Mesenchymal stem cell (in vitro differentiated cells and primary cell): ENCODE results near the gene TNFRSF12A.

Experiments
- DNase-seq: peaks from one replicate; pipeline ENCODE4 v3.0.0-alpha.2; 2013
- H2AFZ ChIP-seq: one replicate; pipeline ENCODE4 v1.6.1; 2013; ENCODE audit warnings: low read depth, mild to moderate bottlenecking, control low read depth, inconsistent platforms, low read length, moderate library complexity
- H2AK5ac ChIP-seq: 2 replicates; pipeline ENCODE4 v1.6.1; 2013; ENCODE audit warnings: low read length, moderate library complexity, mild to moderate bottlenecking, inconsistent platforms; ENCODE audit not compliant: severe bottlenecking
- H2BK120ac ChIP-seq: one replicate; pipeline ENCODE4 v1.6.1; 2013; ENCODE audit warnings: low read depth, mild to moderate bottlenecking, inconsistent platforms, low read length, moderate library complexity
- H2BK12ac ChIP-seq, 2 experiments: one replicate each; pipeline ENCODE4 v1.6.1; 2013; ENCODE audit warnings: inconsistent platforms in 2 of 2, low read length in 2 of 2, mild to moderate bottlenecking in 2 of 2, moderate library complexity in 2 of 2, control low read depth in 1 of 2
- H2BK15ac ChIP-seq: one replicate; pipeline ENCODE4 v1.6.1; 2013; ENCODE audit warnings: mild to moderate bottlenecking, low read depth, inconsistent platforms; ENCODE audit not compliant: poor library complexity, severe bottlenecking
- H2BK5ac ChIP-seq: 2 replicates; pipeline ENCODE4 v1.6.1; 2013; ENCODE audit warnings: low read depth, mild to moderate bottlenecking, low read length, control low read depth, inconsistent platforms; ENCODE audit not compliant: poor library complexity, severe bottlenecking
- H3K14ac ChIP-seq, 2 experiments: one replicate each; pipeline ENCODE4 v1.6.1; 2013; ENCODE audit warnings: inconsistent platforms in 2 of 2, low read length in 2 of 2, control low read depth in 1 of 2, mild to moderate bottlenecking in 1 of 2, moderate library complexity in 1 of 2
- H3K18ac ChIP-seq, 2 experiments: one replicate each; pipeline ENCODE4 v1.6.1; 2013; ENCODE audit warnings: inconsistent platforms in 2 of 2, low read length in 2 of 2, control low read depth in 1 of 2, low read depth in 1 of 2, mild to moderate bottlenecking in 1 of 2
- H3K23ac ChIP-seq, 2 experiments: one replicate each; pipeline ENCODE4 v1.6.1; 2013; ENCODE audit warnings: inconsistent platforms in 2 of 2, low read length in 2 of 2, mild to moderate bottlenecking in 2 of 2, moderate library complexity in 2 of 2, control low read depth in 1 of 2
- H3K27ac ChIP-seq: 2 replicates; pipeline ENCODE4 v1.5.1; 2013; ENCODE audit warnings: mild to moderate bottlenecking, moderate library complexity, low read length, control low read depth, inconsistent platforms; ENCODE audit not compliant: poor library complexity, severe bottlenecking
- H3K27me3 ChIP-seq, 2 experiments: 2 replicates each; pipeline versions ENCODE4 v1.6.1 to v1.7.0; 2013; ENCODE audit warnings: low read length in 2 of 2, mild to moderate bottlenecking in 2 of 2, moderate library complexity in 2 of 2, control low read depth in 1 of 2, inconsistent platforms in 1 of 2; ENCODE audit not compliant: control insufficient read depth in 1 of 2, insufficient read depth in 1 of 2
- H3K36me3 ChIP-seq, 2 experiments: 2 replicates each; pipeline versions ENCODE4 v1.6.1 to v1.7.0; 2013; ENCODE audit warnings: low read length in 2 of 2, control low read depth in 1 of 2, inconsistent platforms in 1 of 2, low read depth in 1 of 2, mild to moderate bottlenecking in 1 of 2; ENCODE audit not compliant: insufficient read depth in 2 of 2, control insufficient read depth in 1 of 2
- H3K4ac ChIP-seq, 2 experiments: one replicate each; pipeline ENCODE4 v1.6.1; 2013; ENCODE audit warnings: inconsistent platforms in 2 of 2, low read length in 2 of 2, mild to moderate bottlenecking in 2 of 2, moderate library complexity in 2 of 2, control low read depth in 1 of 2, low read depth in 1 of 2
- H3K4me1 ChIP-seq: 2 replicates; pipeline ENCODE4 v1.6.1; 2013; ENCODE audit warnings: low read depth, low read length, control low read depth; ENCODE audit not compliant: control insufficient read depth, insufficient read depth
- H3K4me2 ChIP-seq: 2 replicates; pipeline ENCODE4 v1.6.1; 2013; ENCODE audit warnings: low read length, mild to moderate bottlenecking, inconsistent platforms; ENCODE audit not compliant: poor library complexity, severe bottlenecking
- H3K4me3 ChIP-seq, 2 experiments: 2 replicates each; pipeline versions ENCODE4 v1.5.1 to v1.7.0; 2013; ENCODE audit warnings: low read length in 2 of 2, mild to moderate bottlenecking in 2 of 2, control low read depth in 1 of 2, low read depth in 1 of 2; ENCODE audit not compliant: insufficient read depth in 1 of 2
- H3K79me1 ChIP-seq: replicated peaks from 2 replicates; pipeline ENCODE4 v1.6.1; 2013; ENCODE audit warnings: mild to moderate bottlenecking, control low read depth, low read length, inconsistent platforms; ENCODE audit not compliant: poor library complexity, severe bottlenecking
- H3K9ac ChIP-seq: 2 replicates; pipeline ENCODE4 v1.7.0; 2013; ENCODE audit warnings: mild to moderate bottlenecking, low read length, moderate library complexity
- H3K9me3 ChIP-seq: 2 replicates; pipeline ENCODE4 v1.7.0; 2013; ENCODE audit warnings: mild to moderate bottlenecking, low read length; ENCODE audit not compliant: control insufficient read depth
- H4K8ac ChIP-seq: one replicate; pipeline ENCODE4 v1.6.1; 2013; ENCODE audit warnings: inconsistent platforms, mild to moderate bottlenecking, low read length, moderate library complexity
- H4K91ac ChIP-seq: one replicate; pipeline ENCODE4 v1.6.1; 2013; ENCODE audit warnings: mild to moderate bottlenecking, low read length, inconsistent platforms
- WGBS: methylation state at CpG from one replicate; pipeline ENCODE4 v1.1.7; 2013; ENCODE audit warnings: mixed read lengths; 5-methylcytosine and 5-hydroxymethylcytosine counted together

TNFRSF12A gene

GRCh38 chr16:3029491-3030221 is 9.5 kb downstream of the TNFRSF12A start:
- no peak overlapping the region for H3K18ac ChIP-seq
- H3K9me3 ChIP-seq = no peaks in the 10 kb centered on the region
- H3K4me1 ChIP-seq = peaks cover 11% of the 10 kb centered on the region
- H3K4ac ChIP-seq = no peak overlapping the region
- no peak overlapping the region for H3K4me2 ChIP-seq
- H3K9ac ChIP-seq = peak overlapping the region; percentile 38
- H2AK5ac ChIP-seq = no peak overlapping the region
- H3K27ac ChIP-seq = no peak overlapping the region
- no peak overlapping the region for H2BK12ac ChIP-seq
- peaks cover 4% of the 10 kb centered on the region for H3K79me1 ChIP-seq
- H3K14ac ChIP-seq = no peak overlapping the region
- H4K91ac ChIP-seq = no peak overlapping the region
- no peak overlapping the region for H2AFZ ChIP-seq
- no peak overlapping the region for H2BK120ac ChIP-seq
- peaks cover 24 to 51% of the 10 kb centered on the region in 2 experiments for H3K27me3 ChIP-seq
- peak overlapping the region in 1 of 2 experiments; percentile 67 for H3K4me3 ChIP-seq
- H4K8ac ChIP-seq = no peak overlapping the region
- no peak for DNase-seq
- H2BK5ac ChIP-seq = no peak overlapping the region
- peaks cover 24 to 34% of the 10 kb centered on the region in 2 experiments for H3K36me3 ChIP-seq
- no peak overlapping the region for H3K23ac ChIP-seq
- WGBS = 90% methylated on average over 59 of the region's 59 CpGs
- H2BK15ac ChIP-seq = peak overlapping the region; percentile 9

- Histone ChIP-seq H3K27ac (no peak overlapping the region), H3K4me1 (peaks cover 9% of the 10 kb centered on the region), H4K91ac (no peak overlapping the region), H3K4me2 (no peak overlapping the region), H3K4me3 (peak overlapping the region in 1 of 2 experiments; percentile 16), H2AK5ac (peak overlapping the region; percentile 41), H2BK5ac (no peak overlapping the region), H2BK120ac (no peak overlapping the region), H3K14ac (no peak overlapping the region), H3K79me1 (peaks cover under 1% of the 10 kb centered on the region), H2BK12ac (no peak overlapping the region), H3K9me3 (no peaks in the 10 kb centered on the region), H4K8ac (no peak overlapping the region), H3K4ac (no peak overlapping the region), H3K23ac (no peak overlapping the region), H2BK15ac (no peak overlapping the region), H2AFZ (no peak overlapping the region), H3K18ac (no peak overlapping the region), H3K36me3 (peaks cover 24 to 32% of the 10 kb centered on the region in 2 experiments), H3K9ac (no peak overlapping the region), H3K27me3 (peaks cover 33 to 58% of the 10 kb centered on the region in 2 experiments)
- WGBS = 84% methylated on average over 32 of the region's 33 CpGs
- DNase-seq = no peak
Measured at GRCh38 chr16:3030222-3031212, 10.3 kb downstream of the TNFRSF12A start.

- Histone ChIP-seq H3K9ac (no peak overlapping the region), H3K9me3 (no peaks in the 10 kb centered on the region), H4K8ac (no peak overlapping the region), H3K4me2 (no peak overlapping the region), H3K36me3 (peaks cover 3 to 13% of the 10 kb centered on the region in 2 experiments), H2BK15ac (no peak overlapping the region), H3K4me1 (peaks cover 14% of the 10 kb centered on the region), H3K14ac (no peak overlapping the region), H3K27ac (no peak overlapping the region), H2BK120ac (no peak overlapping the region), H3K79me1 (no peaks in the 10 kb centered on the region), H3K4ac (no peak overlapping the region), H2BK12ac (no peak overlapping the region), H3K23ac (no peak overlapping the region), H3K27me3 (peaks cover 52 to 76% of the 10 kb centered on the region in 2 experiments), H3K18ac (no peak overlapping the region), H3K4me3 (no peak overlapping the region), H2AK5ac (no peak overlapping the region), H2AFZ (no peak overlapping the region), H2BK5ac (no peak overlapping the region), H4K91ac (no peak overlapping the region)
- DNase-seq = no peak
- 72% methylated on average over 7 of the region's 7 CpGs for WGBS
Measured at GRCh38 chr16:3032624-3033023, 12.5 kb downstream of the TNFRSF12A start.
